ENCODE measurements around the gene SEH1L. TPM values are rescaled to one million over a fixed set of nuclear protein-coding genes. Genes with fewer than 3 reads are reported as not detected.
"Not testable (repeated sequence)": the region's sequence is repeated elsewhere in the genome, so short reads cannot be mapped to it uniquely, and the experiment has no call there.

Gene SEH1L, protein sequence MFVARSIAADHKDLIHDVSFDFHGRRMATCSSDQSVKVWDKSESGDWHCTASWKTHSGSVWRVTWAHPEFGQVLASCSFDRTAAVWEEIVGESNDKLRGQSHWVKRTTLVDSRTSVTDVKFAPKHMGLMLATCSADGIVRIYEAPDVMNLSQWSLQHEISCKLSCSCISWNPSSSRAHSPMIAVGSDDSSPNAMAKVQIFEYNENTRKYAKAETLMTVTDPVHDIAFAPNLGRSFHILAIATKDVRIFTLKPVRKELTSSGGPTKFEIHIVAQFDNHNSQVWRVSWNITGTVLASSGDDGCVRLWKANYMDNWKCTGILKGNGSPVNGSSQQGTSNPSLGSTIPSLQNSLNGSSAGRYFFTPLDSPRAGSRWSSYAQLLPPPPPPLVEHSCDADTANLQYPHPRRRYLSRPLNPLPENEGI
- 10 to 100 TPM; 34.6 to 43.6 (median 42.6) TPM for polyA plus RNA-seq (ENCODE audit: insufficient read length in 4 of 4)

DNA sequence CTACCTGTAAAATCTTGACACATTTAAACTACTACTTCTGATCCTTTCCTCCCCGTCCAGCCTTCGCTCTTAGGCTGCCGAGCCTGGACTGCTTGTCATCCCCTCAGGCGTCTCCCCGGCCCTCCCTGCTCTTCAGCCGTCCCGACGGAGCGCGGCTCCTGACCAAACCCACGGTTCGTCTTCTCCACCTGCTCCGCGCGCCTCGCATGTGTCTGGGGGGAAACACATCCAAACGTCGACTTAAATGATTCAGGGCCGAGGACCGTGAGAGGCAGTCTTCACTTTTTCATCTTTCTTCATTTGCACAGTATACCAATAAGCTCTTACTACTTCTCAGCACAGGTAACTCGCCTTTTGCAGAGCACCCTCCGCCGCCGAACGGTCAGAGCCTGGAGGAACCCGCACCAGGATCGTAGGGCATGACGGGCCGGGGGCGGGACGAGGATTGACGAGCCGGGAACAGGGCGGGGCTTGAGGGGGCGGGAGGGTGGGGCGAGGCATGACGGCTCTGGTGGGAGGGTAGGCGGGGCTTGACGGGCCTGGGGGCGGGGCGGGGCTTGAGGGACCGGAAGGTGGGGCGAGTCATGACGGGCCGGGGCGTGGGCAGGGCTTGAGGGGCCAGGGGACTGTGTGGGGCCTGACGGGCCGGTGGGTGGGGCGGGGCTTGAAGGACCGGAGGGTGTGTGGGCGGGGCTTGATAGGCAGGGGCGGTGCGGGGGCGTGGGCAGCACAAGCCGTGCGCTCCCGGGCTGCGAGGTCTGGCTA, at the start of gene SEH1L:
Gene SEH1L, plus strand, starts transcription at position 727 of the 765 bp plus-strand sequence. CDS start 111 bp downstream, outside the sequence.
- DNase-seq (ENCODE audit: low read depth in 4 of 4, low spot score in 3 of 4), result peak; percentile 92 to 96 (median 94)

DNA sequence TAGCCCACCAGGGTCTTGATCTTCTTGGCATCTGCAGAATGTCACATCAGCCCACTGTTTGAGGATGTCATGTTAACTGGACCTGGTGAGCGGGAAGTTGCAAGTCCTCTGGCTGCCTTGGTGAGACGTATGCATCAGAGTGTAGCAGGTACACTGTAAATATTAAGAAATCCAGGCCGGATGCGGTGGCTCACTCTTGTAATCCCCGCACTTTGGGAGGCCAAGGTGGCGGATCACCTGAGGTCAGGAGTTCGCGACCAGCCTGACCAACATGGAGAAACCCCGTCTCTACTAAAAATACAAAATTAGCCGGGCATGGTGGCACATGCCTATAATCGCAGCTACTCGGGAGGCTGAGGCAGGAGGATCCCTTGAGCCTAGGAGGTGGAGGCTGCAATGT, 46.6 kb upstream of the SEH1L start:
- not testable (repeated sequence) for DNase-seq (ENCODE audit: low read depth in 4 of 4, low spot score in 3 of 4)

DNA sequence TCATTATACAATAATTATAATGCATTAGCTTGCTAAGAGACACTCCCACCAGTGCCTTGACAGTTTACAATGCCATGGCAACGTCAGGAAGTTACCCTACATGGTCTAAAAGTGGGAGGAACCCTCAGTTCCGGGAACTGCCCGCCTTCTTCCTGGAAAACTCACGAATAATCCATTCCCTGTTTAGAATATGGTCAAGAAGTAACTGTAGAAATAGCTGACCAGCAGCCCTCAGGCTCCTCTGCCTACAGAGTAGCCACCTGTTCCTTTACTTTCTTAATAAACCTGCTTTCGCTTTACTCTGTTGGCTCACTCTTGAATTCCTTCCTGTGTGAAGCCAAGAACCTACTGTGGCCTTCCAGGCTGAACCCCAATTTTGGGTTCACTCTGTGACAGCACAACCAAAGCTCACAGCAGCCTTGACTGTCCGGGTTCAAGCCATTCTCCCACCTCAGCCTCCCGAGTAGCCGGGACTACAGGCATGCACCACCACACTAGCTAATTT, 43.7 kb upstream of the SEH1L start:
- peak in 1 of 4 donors; percentile 23 for DNase-seq (ENCODE audit: low read depth in 4 of 4, low spot score in 3 of 4)

DNA sequence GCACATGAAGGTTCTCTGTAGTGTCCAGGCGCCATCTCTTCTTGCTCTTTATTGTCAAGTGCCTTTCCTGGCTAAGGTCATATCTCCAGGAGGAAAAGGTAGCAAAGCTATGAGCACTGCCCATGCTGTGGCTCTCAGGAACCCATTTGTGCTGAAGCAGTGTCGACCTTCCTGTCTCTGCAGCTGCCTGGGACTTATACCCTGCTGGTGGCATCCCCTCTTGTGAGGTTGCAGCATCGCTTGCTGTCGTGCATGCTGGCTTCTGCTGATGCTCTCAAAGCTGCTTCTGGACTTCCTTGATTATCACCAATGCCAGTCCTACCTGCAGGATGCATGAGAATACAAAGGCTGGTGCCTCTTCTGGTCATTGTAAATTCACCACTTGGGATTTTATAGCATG, 41.7 kb upstream of the SEH1L start:
- no peak for DNase-seq (ENCODE audit: low read depth in 4 of 4, low spot score in 3 of 4)

DNA sequence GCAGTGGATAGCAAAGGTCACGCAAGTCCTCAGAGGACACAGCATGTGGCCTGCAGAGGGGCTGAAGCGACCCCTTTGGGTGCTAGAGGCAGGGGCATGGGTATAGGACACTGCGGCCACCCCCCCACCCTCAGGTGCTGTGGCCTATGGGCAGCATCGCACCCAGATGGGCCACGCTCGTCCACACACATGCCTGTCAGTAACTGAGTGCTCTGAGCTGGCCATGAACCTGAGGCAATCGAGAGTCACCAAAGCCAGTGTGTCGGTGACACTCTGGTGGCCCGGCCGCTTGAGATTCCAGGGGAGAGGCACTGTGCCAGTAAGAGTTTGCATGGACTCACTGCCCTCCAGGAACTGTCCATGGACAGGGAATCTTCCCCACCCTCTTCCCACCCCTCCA, 41.0 kb upstream of the SEH1L start:
- no peak for DNase-seq (ENCODE audit: low read depth in 4 of 4, low spot score in 3 of 4)

DNA sequence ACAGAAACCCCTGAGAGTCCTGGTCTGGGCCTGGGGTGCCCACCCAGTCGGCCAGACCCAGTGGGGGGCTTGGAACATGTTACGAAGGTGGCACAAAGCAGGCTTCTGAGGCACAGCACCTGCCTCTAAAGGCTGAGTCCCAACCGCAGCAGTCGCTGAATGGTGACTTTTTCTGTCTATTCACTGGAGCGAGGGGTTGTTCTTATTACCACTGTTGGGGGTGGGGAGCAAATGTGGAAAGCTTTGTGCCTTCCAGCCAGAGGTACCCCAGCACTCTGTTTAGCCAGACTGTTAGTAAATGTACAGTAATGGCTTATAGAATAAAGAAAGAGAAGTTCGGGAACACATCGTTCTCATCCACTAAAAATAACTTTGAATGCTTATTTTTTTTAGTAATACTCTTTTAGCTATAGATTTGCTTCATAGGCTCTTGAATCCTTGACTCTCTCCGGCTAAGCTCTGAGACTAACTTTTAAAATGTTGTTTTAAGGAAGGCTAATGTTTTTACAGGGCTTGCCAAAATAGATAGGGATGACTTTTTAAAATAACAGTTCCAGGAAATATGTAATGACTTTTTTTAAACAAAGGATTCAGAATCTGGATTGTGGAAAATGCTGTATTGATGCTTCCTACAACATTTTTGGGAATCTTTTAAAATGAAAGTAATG, 40.4 kb upstream of the SEH1L start:
- DNase-seq (ENCODE audit: low read depth in 4 of 4, low spot score in 3 of 4), result no peak

DNA sequence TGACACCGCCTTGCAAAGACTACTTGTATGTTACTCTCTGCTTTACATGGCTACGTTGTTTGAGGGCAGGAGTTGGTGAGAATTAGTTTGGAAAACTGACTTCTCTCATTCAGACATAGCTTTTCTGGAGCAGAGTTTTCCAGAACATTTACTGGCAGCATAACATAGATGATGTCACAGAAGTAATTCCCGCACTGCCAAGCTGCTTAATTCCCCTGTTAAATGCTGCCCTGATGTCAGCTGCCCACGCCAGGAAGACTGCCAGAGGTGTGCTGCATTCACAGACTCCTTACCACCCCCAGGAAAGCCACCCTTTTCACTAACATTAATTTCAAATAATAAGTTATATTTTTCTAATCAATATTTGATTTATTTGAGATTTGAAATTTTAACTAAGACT, 39.1 kb upstream of the SEH1L start:
- no peak for DNase-seq (ENCODE audit: low read depth in 4 of 4, low spot score in 3 of 4)

DNA sequence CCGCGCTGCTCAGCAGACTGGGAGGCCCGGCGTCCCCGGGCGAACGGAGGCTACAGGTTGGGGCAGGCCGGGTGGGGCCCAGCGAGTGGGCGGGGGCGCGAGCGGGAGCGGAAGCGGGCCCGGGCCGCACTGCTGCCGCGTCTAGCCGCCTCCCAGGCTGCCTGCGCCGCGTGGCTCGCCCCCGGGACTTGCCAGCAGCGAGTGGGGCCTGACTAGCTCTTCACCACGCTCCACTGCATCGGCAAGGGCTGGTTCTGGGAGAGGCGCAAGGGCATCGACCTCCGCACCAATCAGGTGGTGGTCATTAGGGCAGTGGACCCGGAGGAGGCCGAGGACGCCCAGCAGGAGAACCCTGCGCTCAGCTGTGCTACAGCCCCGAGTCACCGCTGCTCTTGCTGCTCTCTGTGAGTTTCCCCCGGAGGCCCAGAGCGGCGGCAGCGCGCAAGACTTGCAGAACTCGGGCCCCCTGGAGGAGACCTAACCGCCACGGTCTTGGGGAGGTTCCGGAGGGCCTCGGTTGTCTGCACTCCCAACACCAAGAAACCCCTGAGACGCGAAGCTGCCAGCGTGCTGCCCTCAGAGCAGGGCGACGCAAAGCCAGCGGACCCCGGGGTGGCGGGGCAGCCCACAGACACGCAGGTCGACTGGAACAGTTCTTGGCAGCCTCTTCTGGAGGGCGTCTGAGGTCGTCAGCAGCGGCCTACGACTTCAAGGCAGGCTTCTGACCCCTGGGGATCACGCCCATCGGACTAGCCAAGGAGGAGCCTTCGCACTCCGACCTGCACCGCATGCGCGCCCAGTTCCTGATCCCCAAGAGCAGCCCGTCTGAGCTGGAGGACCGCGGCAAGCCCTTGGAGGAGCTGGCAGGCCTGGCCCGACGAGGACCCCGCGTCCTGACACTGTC, 36.5 kb upstream of the SEH1L start:
- peak in 3 of 4 donors; percentile 17 to 29 (median 18) for DNase-seq (ENCODE audit: low read depth in 4 of 4, low spot score in 3 of 4)

DNA sequence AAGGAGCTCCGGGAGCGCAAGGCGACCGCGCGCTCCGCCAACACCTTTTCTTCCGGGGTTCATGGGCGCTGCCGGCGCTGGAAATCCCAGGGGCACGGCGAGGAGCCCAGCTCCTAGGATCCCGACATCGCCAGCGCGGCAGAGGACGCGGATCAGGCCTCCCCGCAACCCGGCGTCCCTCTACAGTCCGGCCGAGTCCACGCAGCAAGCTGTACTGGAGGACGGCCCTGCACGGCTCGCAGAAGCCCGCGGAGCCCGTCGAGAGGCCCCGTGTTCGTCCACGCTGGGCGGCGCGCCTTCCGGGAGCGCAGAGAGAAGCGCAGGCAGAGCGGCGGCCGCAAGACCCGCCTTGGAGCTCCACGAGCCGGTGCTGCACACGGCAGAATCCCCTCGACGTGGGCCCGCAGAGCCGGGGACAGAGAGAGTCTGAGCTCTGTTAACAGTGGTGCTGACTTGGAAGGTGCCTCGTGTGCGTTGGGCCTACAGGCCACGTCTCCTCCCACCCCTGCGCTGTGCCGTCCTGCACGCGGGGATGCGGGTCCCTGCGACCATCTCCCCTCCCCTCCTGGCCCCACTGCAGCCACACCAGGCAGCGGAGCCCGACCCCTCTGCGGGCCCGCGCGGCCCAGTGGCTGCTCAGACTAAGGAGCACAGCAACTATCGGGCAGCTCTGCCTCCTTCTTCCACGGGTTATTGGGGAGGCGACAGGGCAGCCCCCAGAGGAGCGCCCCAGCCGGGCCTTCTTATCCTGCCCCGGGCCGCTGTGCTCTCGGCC, 35.7 kb upstream of the SEH1L start:
- peak in 1 of 4 donors; percentile 10 for DNase-seq (ENCODE audit: low read depth in 4 of 4, low spot score in 3 of 4)

DNA sequence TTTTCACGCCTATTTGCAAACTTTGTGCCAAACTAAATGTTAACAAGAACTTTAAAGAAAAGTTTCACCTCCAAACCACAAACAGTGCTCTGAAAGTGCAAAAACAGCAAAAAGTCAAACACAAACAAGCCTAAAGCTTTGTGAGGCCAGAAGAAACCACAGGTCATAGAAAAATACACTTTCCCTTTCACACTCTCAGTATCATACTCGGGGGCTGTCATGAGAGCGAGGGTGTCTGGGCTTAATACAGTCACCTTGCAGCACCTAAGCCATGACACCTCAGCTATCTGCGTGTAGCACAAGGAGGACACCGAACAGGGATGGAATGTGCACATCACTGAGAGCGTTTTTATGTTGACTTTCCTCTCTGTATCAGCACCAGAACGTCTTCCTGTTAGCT, 26.6 kb upstream of the SEH1L start:
- no peak for DNase-seq (ENCODE audit: low read depth in 4 of 4, low spot score in 3 of 4)

DNA sequence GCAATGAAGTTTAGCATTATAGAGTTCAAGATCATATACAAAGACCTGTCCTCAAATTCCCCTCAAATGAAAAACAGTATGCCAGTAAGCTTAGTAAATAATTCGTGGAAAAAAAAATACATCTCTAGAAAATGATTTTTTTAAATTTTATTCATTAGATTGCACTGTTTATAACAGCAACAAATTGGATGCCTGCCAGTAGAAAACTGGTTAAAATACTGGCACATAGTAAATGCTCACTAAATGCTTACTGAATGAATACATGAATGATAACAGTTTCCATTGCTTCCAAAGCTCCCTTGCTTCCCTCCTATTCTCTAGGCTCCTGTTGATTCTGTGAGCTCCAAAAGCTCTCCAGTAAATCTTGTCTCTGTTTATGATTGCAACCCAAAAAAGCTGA, 25.5 kb upstream of the SEH1L start:
- DNase-seq (ENCODE audit: low read depth in 4 of 4, low spot score in 3 of 4), result no peak

DNA sequence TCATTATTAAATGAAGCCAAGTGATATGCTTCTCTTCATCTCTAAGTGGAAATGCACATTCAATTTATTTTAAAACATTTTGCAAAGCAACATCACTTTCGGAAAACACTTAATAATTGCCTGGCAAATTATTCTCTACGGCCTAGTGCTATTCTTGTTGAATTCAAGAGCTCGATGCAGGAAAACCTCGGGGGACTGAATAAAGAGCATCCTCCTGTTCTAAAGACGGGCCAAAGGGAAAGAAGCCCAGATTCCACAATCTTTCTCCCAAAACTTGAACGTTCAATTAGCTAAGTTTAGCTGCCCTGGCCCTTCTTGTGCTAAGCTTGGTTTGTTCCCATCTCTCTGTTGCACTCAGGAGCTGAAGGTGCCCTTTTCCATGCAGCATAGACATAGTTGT, 23.2 kb upstream of the SEH1L start:
- DNase-seq (ENCODE audit: low read depth in 4 of 4, low spot score in 3 of 4), result no peak

DNA sequence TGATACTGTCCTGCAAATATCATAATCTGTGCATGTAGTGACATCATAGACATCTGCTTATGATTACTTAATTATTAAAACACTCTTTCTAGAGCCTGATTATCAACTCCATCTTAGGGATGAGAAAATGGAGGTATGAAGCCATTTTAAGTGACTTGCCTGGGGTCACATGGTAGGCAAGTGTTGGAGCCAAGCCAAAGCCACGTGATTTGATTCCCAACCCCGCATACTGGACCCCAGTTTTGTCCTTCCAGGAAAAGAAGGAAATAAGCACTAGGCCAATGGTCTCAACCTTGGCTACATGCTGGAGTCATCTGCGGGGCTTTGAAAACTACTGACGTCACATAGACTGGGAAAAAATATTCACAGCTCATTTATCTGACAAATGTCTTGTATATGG, 19.6 kb upstream of the SEH1L start:
- no peak for DNase-seq (ENCODE audit: low read depth in 4 of 4, low spot score in 3 of 4)

DNA sequence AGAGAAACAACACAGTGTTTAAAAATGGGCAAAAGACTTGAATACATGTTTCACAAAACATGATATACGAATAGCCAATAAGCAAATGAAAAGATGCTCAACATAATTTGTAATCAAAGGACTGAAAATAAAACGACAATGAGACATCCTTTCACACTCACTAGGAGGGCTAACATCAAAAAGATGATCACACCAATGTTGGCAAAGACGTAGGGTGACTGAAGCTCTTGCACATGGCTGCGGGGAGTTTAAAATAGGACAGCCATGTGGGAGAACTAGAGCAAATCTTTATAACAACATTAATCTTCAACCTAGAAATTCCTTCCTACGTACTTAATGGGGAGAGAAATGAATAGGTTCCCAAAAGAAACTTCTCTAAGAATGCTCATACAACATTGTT, 19.2 kb upstream of the SEH1L start:
- DNase-seq (ENCODE audit: low read depth in 4 of 4, low spot score in 3 of 4), result no peak

DNA sequence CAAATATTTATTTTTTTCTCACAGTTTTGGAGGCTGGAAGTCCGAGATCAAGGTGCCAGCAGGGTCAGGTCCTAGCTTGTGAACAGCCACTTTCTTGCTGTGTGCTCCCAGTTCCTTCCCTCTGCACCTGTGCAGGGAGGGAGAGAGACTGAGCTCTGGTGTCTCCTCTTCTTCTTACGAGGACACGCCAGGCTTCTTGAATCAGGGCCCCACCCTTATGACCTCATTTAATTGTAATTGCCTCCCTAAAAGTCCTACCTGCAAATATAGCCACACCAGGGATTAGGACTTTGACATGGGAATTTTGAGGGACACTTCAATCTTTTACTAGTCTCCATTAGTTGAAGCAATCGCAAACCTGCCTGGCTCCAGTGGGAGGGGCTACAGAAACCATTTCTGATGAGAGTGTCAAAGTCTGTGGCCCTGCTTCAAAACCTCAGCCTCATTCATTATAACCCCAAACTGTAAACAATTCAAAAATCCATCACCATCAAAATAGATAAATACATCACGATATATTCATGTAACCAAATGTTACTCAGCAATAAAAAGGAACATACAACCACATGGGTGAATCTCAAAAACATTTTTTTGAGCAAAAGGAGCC, 18.2 kb upstream of the SEH1L start:
- no peak for DNase-seq (ENCODE audit: low read depth in 4 of 4, low spot score in 3 of 4)

DNA sequence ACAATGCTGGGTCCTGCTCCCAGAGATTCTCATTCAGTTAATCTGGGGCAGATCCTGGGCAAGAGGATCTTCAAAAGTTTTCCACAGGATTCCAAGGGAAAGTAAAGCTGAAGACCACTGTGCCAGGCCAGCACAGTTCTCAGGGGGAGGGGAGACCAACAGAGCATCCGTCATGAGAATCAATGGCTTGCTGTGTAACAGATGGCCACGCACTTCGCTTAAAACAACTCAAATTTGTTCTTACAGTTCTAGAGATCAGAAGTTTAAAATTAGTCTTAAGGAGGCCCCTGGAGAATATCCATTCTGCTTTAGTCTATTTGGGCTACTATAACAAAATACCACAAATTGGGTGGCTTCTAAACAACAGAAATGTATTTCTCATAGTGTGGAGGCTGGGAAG, 17.4 kb upstream of the SEH1L start:
- no peak for DNase-seq (ENCODE audit: low read depth in 4 of 4, low spot score in 3 of 4)

DNA sequence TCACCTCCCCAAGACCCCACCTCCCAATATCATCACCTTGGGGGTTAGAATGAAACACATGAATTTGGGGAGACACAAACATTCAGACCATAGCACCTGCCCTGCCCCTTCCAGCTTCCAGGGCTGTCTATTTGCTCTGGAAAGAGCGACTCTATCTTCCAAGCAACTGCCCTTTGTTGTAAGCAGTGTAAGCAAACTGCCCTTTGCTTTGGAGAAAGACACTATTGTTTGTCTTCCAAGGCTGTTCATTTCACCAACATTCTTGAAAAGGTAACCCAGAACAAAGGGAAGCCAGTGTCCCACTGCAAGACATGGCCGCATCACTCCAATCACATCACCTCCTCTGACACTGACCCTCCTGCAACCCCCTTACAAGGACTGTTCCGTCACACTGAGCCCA, 16.9 kb upstream of the SEH1L start:
- no peak for DNase-seq (ENCODE audit: low read depth in 4 of 4, low spot score in 3 of 4)

DNA sequence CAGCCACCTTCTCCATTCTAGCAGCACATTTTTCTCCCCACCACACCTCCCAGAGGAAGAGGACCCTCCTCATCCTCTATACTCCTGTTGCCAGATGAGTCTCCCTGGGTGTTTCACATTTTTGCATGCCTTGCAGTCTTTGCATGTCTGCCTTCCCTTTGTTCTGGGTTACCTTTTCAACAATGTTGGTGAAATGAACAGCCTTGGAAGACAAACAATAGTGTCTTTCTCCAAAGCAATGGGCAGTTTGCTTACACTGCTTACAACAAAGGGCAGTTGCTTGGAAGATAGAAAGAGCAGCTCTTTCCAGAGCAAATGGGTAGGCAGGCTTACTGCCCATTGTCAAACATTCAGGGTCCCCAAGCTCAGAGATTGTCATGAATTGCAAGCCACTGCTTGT, 14.5 kb upstream of the SEH1L start:
- no peak for DNase-seq (ENCODE audit: low read depth in 4 of 4, low spot score in 3 of 4)
